Right lobe of liver (tissue), 6 donors: ENCODE results near the gene GMDS. TPM values are rescaled to one million over a fixed set of nuclear protein-coding genes. Genes with fewer than 3 reads are reported as not detected.

Experiments used
- ATAC-seq, 4 donors: fragments of 200-7000 bp; cut with Tn5 transposase; one replicate each; pipeline ENCODE4 v1.9.1; 2020; ENCODE audit warnings: mild to moderate bottlenecking in 4 of 4, moderate library complexity in 4 of 4
- DNase-seq, 3 donors: peaks; one replicate each; pipeline ENCODE4 v3.0.0-alpha.2; 2020
- H3K27ac ChIP-seq, 3 donors: fragments of 200-600 bp; one replicate each; pipeline ENCODE4 v1.8.0; 2022
- H3K27me3 ChIP-seq, 2 donors: fragments of 200-600 bp; one replicate each; pipeline ENCODE4 v1.8.0; 2022
- H3K36me3 ChIP-seq, 4 donors: fragments of 200-600 bp; sonication (generic) in 1 of 4; one replicate each; pipeline versions ENCODE4 v1.5.1 to v1.8.0; 2017 to 2022; ENCODE audit warnings: control low read depth in 1 of 4
- H3K4me1 ChIP-seq, 4 donors: fragments of 200-600 bp; sonication (generic) in 1 of 4; one replicate each; pipeline versions ENCODE4 v1.5.1 to v1.8.0; 2017 to 2022; ENCODE audit warnings: control low read depth in 1 of 4
- H3K4me3 ChIP-seq, 3 donors: fragments of 200-600 bp; one replicate each; pipeline ENCODE4 v1.8.0; 2022
- H3K9me3 ChIP-seq, 4 donors: fragments of 200-600 bp; sonication (generic) in 1 of 4; one replicate each; pipeline versions ENCODE4 v1.5.1 to v1.8.0; 2017 to 2022; ENCODE audit warnings: control low read depth in 1 of 4
- CTCF ChIP-seq, 4 donors: fragments of 200-600 bp in 3 of 4; fragments of 450-650 bp in 1 of 4; IDR thresholded peaks; one replicate each; pipeline versions ENCODE4 v1.5.1 to v1.8.0; 2016 to 2022; ENCODE audit warnings: antibody characterized with exemption in 4 of 4, mild to moderate bottlenecking in 2 of 4
- POLR2A ChIP-seq: fragments of 450-650 bp; IDR thresholded peaks from one replicate; pipeline ENCODE4 v1.6.1; 2017; ENCODE audit warnings: antibody characterized with exemption, mild to moderate bottlenecking
- WGBS: methylation state at CpG from one replicate; pipeline ENCODE4 v1.1.6; 2018; ENCODE audit warnings: low coverage, low lambda C conversion rate; ENCODE audit not compliant: insufficient coverage; ENCODE audit errors: missing lambda C conversion rate; 5-methylcytosine and 5-hydroxymethylcytosine counted together
- intact Hi-C, 2 donors: fragments of 100-400 bp; cut with DNase I; formaldehyde crosslinking; loops; one replicate each; pipeline versions ENCODE4 v1.11.2 to v1.14.1; 2022
- total RNA-seq, 6 experiments: library from RNA; depleted of rRNA in 2 of 6; stranded (reverse); fragments of >200 nt in 2 of 6; fragmentation: NEBNext Ultra II Directional in 3 of 6; extraction: Animal tissue kit (Norgen Biotek cat#: 25700) in 3 of 6; gene quantifications; one replicate each; pipeline versions ENCODE4 v1.1.0 to v1.2.4, GENCODE V29; 2016 to 2023
- donor health status: DM: no; HTN: yes; CAD: no.
- donor health status: DM: no; HTN: no; CAD: no.
- donor health status: DM: no; HTN: no; CAD: no.
- donor health status: DM: no; HTN: yes; CAD: no.
- donor health status: DM: no; HTN: yes; CAD: no.

The GMDS gene
- total RNA-seq, 6 experiments from 2014 or later, result 15.9 to 34.4 (median 23.4) TPM

- TF ChIP-seq CTCF (IDR thresholded peaks at IDR 0.05), result no peak
- TF ChIP-seq POLR2A, result no peak
- intact Hi-C loops, result no loop called here
- ATAC-seq, result no peak
These were observed 454.7 kb downstream of the GMDS start for GRCh38 chr6:1790684-1791083.

GRCh38 chr6:1789092-1789491 lies 456.3 kb downstream of the GMDS start:
- Histone ChIP-seq H3K27ac (no peak overlapping the region), H3K9me3 (no peaks in the 10 kb centered on the region), H3K27me3 (no peaks in the 10 kb centered on the region), H3K4me1 (no peaks in the 10 kb centered on the region), H3K4me3 (no peak overlapping the region), H3K36me3 (no peaks in the 10 kb centered on the region)
- intact Hi-C loops, result no loop called here
- no peak for TF ChIP-seq POLR2A
- TF ChIP-seq CTCF (IDR thresholded peaks at IDR 0.05), result no peak
- no peak for ATAC-seq
- DNase-seq, result no peak
- WGBS, result 82% methylated on average over 2 of the region's 4 CpGs

More at GRCh38 chr6:1790684-1791083, 454.7 kb downstream of the GMDS start:
- 94% methylated on average over 3 of the region's 3 CpGs for WGBS
- no peaks in the 10 kb centered on the region for H3K9me3 ChIP-seq
- no peak for DNase-seq
- no peaks in the 10 kb centered on the region for H3K36me3 ChIP-seq
- H3K4me3 ChIP-seq, result no peak overlapping the region
- H3K27me3 ChIP-seq, result no peaks in the 10 kb centered on the region
- no peaks in the 10 kb centered on the region for H3K4me1 ChIP-seq
- no peak overlapping the region for H3K27ac ChIP-seq

- Histone ChIP-seq H3K4me1 (no peaks in the 10 kb centered on the region), H3K36me3 (no peaks in the 10 kb centered on the region), H3K9me3 (no peaks in the 10 kb centered on the region), H3K27ac (no peak overlapping the region), H3K27me3 (no peaks in the 10 kb centered on the region), H3K4me3 (no peak overlapping the region)
- TF ChIP-seq POLR2A (no peak), CTCF (IDR thresholded peaks at IDR 0.05) (no peak)
- 88% methylated on average over 8 of the region's 8 CpGs for WGBS
- ATAC-seq (peak in 2 of 4 donors; percentile 61 to 68), DNase-seq (no peak)
- intact Hi-C loops, result no loop called here
These were observed 457.5 kb downstream of the GMDS start for GRCh38 chr6:1787894-1788293.

GRCh38 chr6:1786455-1787453 lies 458.7 kb downstream of the GMDS start:
- no peaks in the 10 kb centered on the region for H3K36me3 ChIP-seq
- no peaks in the 10 kb centered on the region for H3K27me3 ChIP-seq
- H3K4me1 ChIP-seq, result no peaks in the 10 kb centered on the region
- WGBS, result 86% methylated on average over 14 of the region's 15 CpGs
- intact Hi-C loops, result no loop called here
- H3K9me3 ChIP-seq, result no peaks in the 10 kb centered on the region
- DNase-seq, result no peak
- TF ChIP-seq CTCF (IDR thresholded peaks at IDR 0.05), result no peak
- TF ChIP-seq POLR2A, result no peak
- no peak overlapping the region for H3K27ac ChIP-seq
- ATAC-seq, result no peak
- H3K4me3 ChIP-seq, result no peak overlapping the region
